Large intestine (tissue), 3 donors: Measurements from ENCODE around the gene ZNF319. TPM values are rescaled to one million over a fixed set of nuclear protein-coding genes. Genes with fewer than 3 reads are reported as not detected.

Experiments
- DNase-seq, 2 donors: peaks; one replicate each; pipeline versions ENCODE4 v3.0.0 to v3.0.0-alpha.2; 2013
- H3K27ac ChIP-seq: one replicate; pipeline ENCODE4 v1.5.1; 2013; ENCODE audit warnings: low read length
- H3K27me3 ChIP-seq: 2 replicates; pipeline ENCODE4 v1.6.1; 2013; ENCODE audit warnings: low read length; ENCODE audit not compliant: control insufficient read depth, insufficient read depth
- H3K36me3 ChIP-seq: 2 replicates; pipeline ENCODE4 v1.6.1; 2013; ENCODE audit warnings: low read length; ENCODE audit not compliant: control insufficient read depth, insufficient read depth
- H3K4me1 ChIP-seq: one replicate; pipeline ENCODE4 v1.6.1; 2013; ENCODE audit warnings: low read length; ENCODE audit not compliant: control insufficient read depth, insufficient read depth
- H3K4me3 ChIP-seq: one replicate; pipeline ENCODE4 v1.5.1; 2013; ENCODE audit warnings: low read length
- H3K9me3 ChIP-seq: one replicate; pipeline ENCODE4 v1.6.1; 2013; ENCODE audit warnings: mild to moderate bottlenecking, low read depth, low read length, moderate library complexity; ENCODE audit not compliant: control insufficient read depth
- WGBS: methylation state at CpG from one replicate; pipeline ENCODE4 v1.1.5; 2013; ENCODE audit warnings: low lambda C conversion rate; ENCODE audit not compliant: insufficient coverage; 5-methylcytosine and 5-hydroxymethylcytosine counted together
- polyA plus RNA-seq: library from polyadenylated mRNA; unstranded; fragments of 120-200 nt; gene quantifications from one replicate; pipeline ENCODE4 v1.2.1, GENCODE V29; 2013

ZNF319 gene
- polyA plus RNA-seq, 1 donor: 5.8 TPM

GRCh38 chr16:57997528-57998265 lies 2.8 kb downstream of the ZNF319 start:
- H3K9me3 ChIP-seq: no peaks in the 10 kb centered on the region
- no peak overlapping the region for H3K27ac ChIP-seq
- peaks cover 48% of the 10 kb centered on the region for H3K36me3 ChIP-seq
- no peak overlapping the region for H3K4me3 ChIP-seq
- no peak for DNase-seq
- WGBS: no CpG with 5 or more reads among the region's 36 CpGs
- peaks cover 4% of the 10 kb centered on the region for H3K4me1 ChIP-seq
- no peaks in the 10 kb centered on the region for H3K27me3 ChIP-seq

GRCh38 chr16:57997176-57997527 lies 3.3 kb downstream of the ZNF319 start:
- Histone ChIP-seq H3K27me3 (no peaks in the 10 kb centered on the region), H3K36me3 (peaks cover 48% of the 10 kb centered on the region), H3K9me3 (no peaks in the 10 kb centered on the region), H3K4me1 (peaks cover 4% of the 10 kb centered on the region), H3K4me3 (no peak overlapping the region), H3K27ac (no peak overlapping the region)
- no CpG with 5 or more reads among the region's 35 CpGs for WGBS
- DNase-seq: no peak

DNA sequence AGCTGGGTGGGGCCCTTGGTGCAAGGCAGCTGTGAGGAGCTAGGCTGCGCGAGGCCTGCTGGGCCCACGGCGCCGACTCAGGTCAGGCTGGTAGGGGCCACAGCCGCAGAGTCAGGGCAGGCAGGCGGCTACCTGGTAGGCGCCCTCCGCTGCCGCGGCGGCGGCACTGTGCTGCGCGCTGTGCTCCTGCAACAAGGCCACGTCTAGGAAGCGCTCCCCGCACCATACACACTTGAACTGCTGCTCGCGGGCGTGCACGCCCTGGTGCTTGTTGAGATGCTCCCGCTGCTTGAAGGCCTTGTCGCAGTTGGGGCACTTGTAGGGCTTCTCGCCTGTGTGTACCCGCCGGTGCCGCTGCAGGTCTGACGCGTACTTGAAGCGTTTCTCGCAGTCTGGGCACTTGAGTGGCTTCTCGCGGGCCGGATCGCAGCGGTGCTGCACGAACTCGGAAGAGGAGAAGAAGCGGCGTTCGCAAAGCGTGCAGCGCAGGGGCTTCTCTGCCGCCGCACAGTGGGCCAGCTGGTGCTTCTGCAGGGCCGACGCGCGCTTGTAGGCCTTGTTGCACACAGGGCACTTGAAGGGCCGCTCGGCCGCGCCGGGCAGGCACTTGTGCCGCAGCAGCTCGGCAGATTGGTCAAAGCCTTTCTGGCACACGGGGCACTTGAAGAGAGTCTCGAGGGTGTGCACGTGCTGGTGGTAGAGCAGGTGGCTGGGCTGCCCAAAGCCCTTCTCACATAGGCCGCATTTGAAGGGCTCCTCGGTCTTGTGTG lies 3.9 kb downstream of the ZNF319 start:
- Histone ChIP-seq H3K4me1 (peaks cover 4% of the 10 kb centered on the region), H3K36me3 (peaks cover 48% of the 10 kb centered on the region), H3K4me3 (no peak overlapping the region), H3K9me3 (no peaks in the 10 kb centered on the region), H3K27ac (no peak overlapping the region), H3K27me3 (no peaks in the 10 kb centered on the region)
- DNase-seq: no peak
- no CpG with 5 or more reads among the region's 62 CpGs for WGBS

- no peak overlapping the region for H3K4me3 ChIP-seq
- peaks cover 48% of the 10 kb centered on the region for H3K36me3 ChIP-seq
- no peaks in the 10 kb centered on the region for H3K9me3 ChIP-seq
- H3K27ac ChIP-seq: no peak overlapping the region
- DNase-seq: no peak
- WGBS: no CpG with 5 or more reads among the region's 18 CpGs
- peaks cover 4% of the 10 kb centered on the region for H3K4me1 ChIP-seq
- H3K27me3 ChIP-seq: no peaks in the 10 kb centered on the region
Observed at GRCh38 chr16:57995721-57996405, 4.6 kb downstream of the ZNF319 start.

DNA sequence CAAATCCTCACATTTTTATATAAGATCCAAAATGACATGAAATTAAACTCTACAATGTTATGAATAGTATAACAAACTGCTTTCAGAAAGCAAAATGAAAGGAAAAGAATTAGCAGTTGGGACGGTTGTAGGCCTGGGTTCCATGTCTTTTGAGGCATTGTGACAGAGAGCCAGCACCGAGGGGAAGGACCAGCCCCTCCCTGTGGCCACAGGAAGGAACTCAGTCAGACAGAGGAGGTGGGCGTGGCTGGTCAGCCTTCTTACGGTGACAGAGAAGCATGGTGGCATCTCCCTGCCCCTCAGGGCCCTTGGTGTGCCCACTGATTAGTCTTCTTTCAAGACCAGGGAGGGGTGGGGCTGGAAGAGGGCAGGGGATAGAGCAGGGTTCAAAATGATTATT lies 5.7 kb downstream of the ZNF319 start:
- no peaks in the 10 kb centered on the region for H3K9me3 ChIP-seq
- H3K36me3 ChIP-seq: peaks cover 48% of the 10 kb centered on the region
- peak in 1 of 2 donors; percentile 22 for DNase-seq
- H3K27me3 ChIP-seq: no peaks in the 10 kb centered on the region
- peaks cover 3% of the 10 kb centered on the region for H3K4me1 ChIP-seq
- no CpG with 5 or more reads among the region's 4 CpGs for WGBS
- no peak overlapping the region for H3K4me3 ChIP-seq
- no peak overlapping the region for H3K27ac ChIP-seq

GRCh38 chr16:57994361-57994760 lies 6.1 kb downstream of the ZNF319 start:
- Histone ChIP-seq H3K27me3 (no peaks in the 10 kb centered on the region), H3K36me3 (peaks cover 48% of the 10 kb centered on the region), H3K27ac (no peak overlapping the region), H3K4me3 (no peak overlapping the region), H3K9me3 (no peaks in the 10 kb centered on the region), H3K4me1 (no peaks in the 10 kb centered on the region)
- no peak for DNase-seq
- WGBS: no CpG with 5 or more reads among the region's 4 CpGs

GRCh38 chr16:57993897-57994296 lies 6.6 kb downstream of the ZNF319 start:
- no peak for DNase-seq
- Histone ChIP-seq H3K36me3 (peaks cover 48% of the 10 kb centered on the region), H3K9me3 (no peaks in the 10 kb centered on the region), H3K4me3 (no peak overlapping the region), H3K4me1 (no peaks in the 10 kb centered on the region), H3K27me3 (no peaks in the 10 kb centered on the region), H3K27ac (no peak overlapping the region)
- WGBS: no CpG with 5 or more reads among the region's 5 CpGs

- no peaks in the 10 kb centered on the region for H3K27me3 ChIP-seq
- no peak overlapping the region for H3K4me3 ChIP-seq
- H3K36me3 ChIP-seq: peaks cover 48% of the 10 kb centered on the region
- H3K4me1 ChIP-seq: no peaks in the 10 kb centered on the region
- no CpG with 5 or more reads among the region's 8 CpGs for WGBS
- H3K27ac ChIP-seq: no peak overlapping the region
- no peak for DNase-seq
- no peaks in the 10 kb centered on the region for H3K9me3 ChIP-seq
Observed at GRCh38 chr16:57993438-57993837, 7.0 kb downstream of the ZNF319 start.

GRCh38 chr16:57992084-57992483 lies 8.4 kb downstream of the ZNF319 start:
- Histone ChIP-seq H3K27me3 (peaks cover 11% of the 10 kb centered on the region), H3K27ac (no peak overlapping the region), H3K4me3 (no peak overlapping the region), H3K36me3 (peaks cover 38% of the 10 kb centered on the region), H3K4me1 (no peaks in the 10 kb centered on the region), H3K9me3 (no peaks in the 10 kb centered on the region)
- no CpG with 5 or more reads among the region's 6 CpGs for WGBS
- DNase-seq: no peak

- no peak for DNase-seq
- WGBS: no CpG with 5 or more reads among the region's 11 CpGs
- Histone ChIP-seq H3K4me1 (no peaks in the 10 kb centered on the region), H3K9me3 (no peaks in the 10 kb centered on the region), H3K36me3 (peaks cover 34% of the 10 kb centered on the region), H3K27me3 (peaks cover 16% of the 10 kb centered on the region), H3K27ac (no peak overlapping the region), H3K4me3 (no peak overlapping the region)
Observed at GRCh38 chr16:57991551-57992059, 8.9 kb downstream of the ZNF319 start.
